DMS 273 treated with DMSO at 0.1 percent for 48 hours (cell line): ENCODE results near the gene CIPC.
A peak's percentile ranks its signal among the peaks of the same experiment; 100 is the strongest.

Source experiments
- DNase-seq: peaks from one replicate; lab custom pipeline; 2025; lab: John Stamatoyannopoulos, UW

CIPC gene

GRCh38 chr14:77103951-77104350 lies 5.9 kb downstream of the CIPC start:
- DNase-seq: no peak

DNA sequence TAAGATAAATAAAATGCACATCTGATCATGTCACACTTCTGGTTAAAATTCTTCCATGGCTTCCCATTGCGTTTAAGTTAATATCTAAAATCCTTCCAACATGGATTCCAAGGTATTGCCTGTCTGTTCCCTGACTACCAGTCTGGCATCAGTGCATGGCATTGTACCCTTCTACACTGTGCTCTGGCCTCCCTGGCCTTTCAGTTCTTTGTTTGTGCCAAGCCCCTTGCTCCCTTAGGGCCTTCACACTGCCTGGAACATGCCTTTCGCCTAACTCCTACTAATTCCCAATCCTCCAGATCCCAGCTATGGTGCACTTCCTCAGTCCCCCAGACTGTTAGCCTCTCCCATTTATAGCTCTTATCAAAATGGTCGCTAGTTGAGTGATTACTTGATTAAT lies 6.3 kb downstream of the CIPC start:
- DNase-seq: no peak

- DNase-seq: no peak
Observed at GRCh38 chr14:77105145-77105939, 7.3 kb downstream of the CIPC start.

GRCh38 chr14:77106666-77107065 lies 8.6 kb downstream of the CIPC start:
- DNase-seq: no peak

DNA sequence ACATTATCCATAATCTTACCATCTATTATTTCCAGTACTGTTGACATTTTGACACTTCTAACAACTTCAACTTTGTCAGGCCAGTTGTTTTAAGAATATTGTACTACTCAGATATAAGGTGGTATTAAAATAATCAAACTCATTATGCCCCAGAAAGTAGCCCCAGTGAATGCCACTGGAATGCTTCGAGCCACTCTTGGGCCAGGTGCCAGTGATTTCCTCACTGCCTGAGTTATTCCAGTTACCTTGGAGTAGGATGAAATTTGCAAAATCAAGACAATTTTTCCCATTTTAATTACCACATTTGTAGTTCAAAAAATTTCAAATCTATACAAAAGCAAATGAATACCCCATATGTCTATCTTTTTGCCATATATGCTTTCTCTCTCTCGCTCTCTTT lies 9.2 kb downstream of the CIPC start:
- DNase-seq: no peak

GRCh38 chr14:77108753-77109152 lies 10.7 kb downstream of the CIPC start:
- DNase-seq: no peak

DNA sequence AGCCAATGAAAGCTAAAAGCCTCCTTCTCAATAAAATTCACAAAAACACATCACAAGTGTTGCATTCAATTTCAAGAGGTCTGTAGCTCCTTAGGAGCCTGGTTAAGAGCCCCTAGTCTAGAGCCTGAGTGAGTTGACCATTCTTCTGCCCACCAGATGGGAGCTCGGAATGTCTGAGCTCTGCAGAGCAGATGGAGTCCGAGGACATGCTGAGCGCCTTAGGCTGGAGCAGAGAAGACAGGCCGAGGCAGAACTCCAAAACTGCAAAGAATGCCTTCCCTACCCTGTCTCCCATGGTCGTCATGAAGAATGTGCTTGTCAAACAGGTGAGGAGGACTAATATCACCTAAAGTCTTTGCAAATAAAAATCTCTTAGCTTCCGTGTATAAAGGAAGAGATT lies 11.6 kb downstream of the CIPC start:
- no peak for DNase-seq

GRCh38 chr14:77110286-77110685 lies 12.2 kb downstream of the CIPC start:
- no peak for DNase-seq

- DNase-seq: no peak
Observed at GRCh38 chr14:77111021-77111420, 13.0 kb downstream of the CIPC start.

GRCh38 chr14:77113644-77114043 lies 15.6 kb downstream of the CIPC start:
- DNase-seq: no peak

- DNase-seq: no peak
Observed at GRCh38 chr14:77114609-77115008, 16.6 kb downstream of the CIPC start.

DNA sequence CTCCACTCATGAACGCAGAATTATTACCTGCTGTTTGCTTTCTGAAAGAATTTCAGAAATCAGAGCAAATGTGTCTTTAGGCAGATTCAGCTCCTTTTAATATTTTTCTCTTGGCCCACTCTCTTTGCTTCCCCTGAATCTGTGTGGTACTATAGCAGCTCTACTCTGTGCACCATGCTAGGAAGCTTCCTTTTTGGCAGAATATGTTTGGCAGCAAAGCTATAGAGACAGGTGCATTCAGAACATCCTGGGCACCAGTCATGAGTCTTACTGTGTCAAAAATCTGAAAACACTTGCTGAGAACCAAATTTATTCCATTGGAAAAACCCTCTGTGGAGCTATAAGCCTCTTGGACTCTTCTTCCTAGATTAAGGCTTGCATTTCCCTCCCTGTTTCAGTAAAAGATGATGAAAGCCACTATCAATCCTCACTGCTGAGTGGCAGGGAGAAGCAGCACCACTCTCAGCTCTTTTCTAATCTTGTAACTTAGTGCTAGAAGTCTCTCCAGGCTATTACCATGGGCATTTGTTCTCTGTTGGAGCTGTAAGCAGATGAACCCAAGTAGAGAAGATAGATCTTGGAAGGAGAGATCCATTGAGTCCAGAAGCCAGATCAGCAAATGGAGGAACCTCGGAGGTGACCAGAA lies 18.2 kb downstream of the CIPC start:
- no peak for DNase-seq

DNA sequence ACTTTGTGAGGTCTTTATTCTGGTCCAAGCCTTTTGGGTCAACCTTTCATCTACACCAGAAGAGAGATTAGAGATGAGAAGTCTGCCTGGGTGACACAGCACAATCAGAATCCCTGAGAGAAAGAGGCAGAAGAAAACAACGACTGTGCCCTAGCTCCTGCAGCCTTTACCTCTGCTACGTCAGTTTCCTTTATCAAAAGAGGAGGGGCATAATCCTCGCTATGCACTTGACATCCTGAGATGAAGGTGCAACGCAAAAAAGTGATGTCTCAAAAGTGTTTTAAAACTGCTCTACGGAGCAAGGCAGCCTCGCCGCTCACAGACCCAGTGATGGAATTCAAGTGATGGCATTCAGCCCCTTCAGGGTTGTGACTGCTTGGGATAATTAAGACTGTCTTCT lies 21.8 kb downstream of the CIPC start:
- no peak for DNase-seq

DNA sequence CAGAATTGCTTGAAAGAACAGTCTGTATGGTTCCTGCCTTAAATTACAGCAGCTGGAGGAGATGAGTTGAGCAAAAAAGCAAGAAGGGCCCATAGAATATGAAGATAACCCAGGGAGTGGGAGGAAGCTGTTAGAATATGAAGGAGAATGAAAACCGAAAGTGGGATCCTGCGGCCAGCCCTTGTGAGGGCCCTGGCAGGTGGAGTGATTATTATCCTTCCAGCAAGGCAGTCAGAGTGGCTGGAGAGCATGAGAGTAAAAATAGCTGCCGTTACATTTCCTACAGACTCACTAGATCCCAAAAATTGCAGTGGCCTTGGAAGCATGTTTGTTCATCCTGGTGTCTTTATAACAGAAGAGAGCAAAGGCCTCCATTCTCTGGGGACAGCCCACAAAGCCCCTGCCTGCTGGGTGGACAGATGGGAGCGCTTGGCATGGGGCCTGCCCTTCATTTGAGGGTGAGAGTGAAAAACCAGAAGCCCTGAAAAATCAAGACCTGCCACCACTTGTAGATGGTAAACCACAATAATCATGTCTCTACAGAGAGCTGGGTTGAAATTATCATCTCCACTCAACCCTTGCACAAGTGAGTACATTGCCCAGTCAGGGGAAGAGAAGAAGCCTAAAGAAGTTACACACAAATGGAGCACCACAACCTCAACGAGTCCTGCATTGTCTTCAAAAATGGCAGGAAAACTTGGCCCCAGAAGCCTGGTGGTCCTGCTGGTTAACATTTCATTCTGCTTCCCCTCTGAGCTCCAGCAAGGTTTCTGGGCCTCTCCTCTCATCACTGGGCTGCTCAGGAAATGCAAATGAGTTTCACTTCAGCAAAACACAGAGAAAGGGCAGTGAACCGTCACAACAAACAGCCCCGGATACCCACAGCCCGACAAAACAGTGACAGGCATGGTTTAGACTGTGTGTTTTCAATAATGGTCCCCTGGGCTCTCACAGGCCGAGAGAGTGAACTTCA lies 23.0 kb downstream of the CIPC start:
- DNase-seq: peak; percentile 90

- no peak for DNase-seq
Observed at GRCh38 chr14:77122526-77123125, 24.6 kb downstream of the CIPC start.

- DNase-seq: peak; percentile 14
Observed at GRCh38 chr14:77123381-77124325, 25.6 kb downstream of the CIPC start.

DNA sequence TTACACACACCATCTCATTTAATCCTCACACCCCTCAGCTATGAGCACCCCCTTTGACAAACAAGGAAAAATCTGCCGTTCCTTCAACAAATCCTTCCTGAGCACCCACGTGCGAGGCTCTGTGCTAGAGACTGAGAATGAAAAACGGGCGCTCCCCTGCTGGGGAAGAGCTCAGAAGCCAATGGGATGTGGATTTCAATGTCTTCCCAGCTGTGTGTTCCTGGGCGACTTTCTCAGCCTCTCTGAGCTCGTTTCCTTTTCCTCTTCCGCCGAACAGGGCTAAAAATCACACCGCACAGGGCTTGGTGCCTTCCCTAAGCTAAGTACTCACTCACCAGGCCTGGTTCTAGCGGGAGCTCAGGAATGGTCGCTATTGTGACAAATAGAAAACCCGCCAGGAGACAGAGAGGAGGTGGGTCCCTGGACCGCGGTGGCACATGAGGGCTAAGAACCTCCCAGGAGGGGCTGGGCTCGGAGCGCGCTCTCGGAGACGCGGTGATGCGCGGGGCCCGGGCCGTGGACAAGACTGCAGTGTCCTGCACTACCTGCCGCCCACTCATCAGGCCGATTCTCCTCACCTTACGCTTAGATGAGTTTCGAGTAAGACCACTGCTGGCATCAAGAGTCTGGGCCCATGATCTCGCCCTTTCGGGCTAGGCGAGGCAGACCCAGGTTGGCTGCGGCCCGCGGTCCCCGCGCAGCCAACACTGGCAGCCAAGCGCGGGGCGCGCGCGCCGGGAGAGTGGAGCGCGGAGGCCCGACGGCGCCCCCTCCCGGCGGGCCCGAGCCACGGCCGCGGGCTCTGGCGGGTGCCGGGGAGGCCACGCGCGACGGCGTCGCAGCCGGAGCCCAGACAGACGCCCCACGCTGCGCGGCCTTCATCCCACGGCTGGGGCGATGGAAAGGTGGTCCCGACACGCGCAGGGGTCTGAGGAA lies 26.6 kb downstream of the CIPC start:
- DNase-seq: no peak

GRCh38 chr14:77125281-77125801 lies 27.3 kb downstream of the CIPC start:
- DNase-seq: no peak

- no peak for DNase-seq
Observed at GRCh38 chr14:77125823-77126325, 27.8 kb downstream of the CIPC start.
